ENCODE results near the gene MFSD11. TPM values are rescaled to one million over a fixed set of nuclear protein-coding genes. Genes with fewer than 3 reads are reported as not detected.
"Not testable (repeated sequence)": the region's sequence is repeated elsewhere in the genome, so short reads cannot be mapped to it uniquely, and the experiment has no call there.

MFSD11 gene
- total RNA-seq: 10 to 100 TPM; 28.5 to 29.1 TPM

- peaks cover 37% of the 10 kb centered on the region for H3K4me1 Mint-ChIP-seq
- DNase-seq: peak; percentile 96
These were observed at the start of gene MFSD11 for GRCh38 chr17:76737676-76738467. Gene MFSD11 (plus strand): TSS chr17:76738119. CDS start chr17:76738353, 234 bp downstream.

GRCh38 chr17:76688165-76688622 lies 49.7 kb upstream of the MFSD11 start:
- H3K4me3 Mint-ChIP-seq: no peak overlapping the region
- POLR2A ChIA-PET: no interaction called here

More at GRCh38 chr17:76737676-76738467, at the start of gene MFSD11:
- peak within 1 kb of the TSS; percentile 96 for H3K4me3 Mint-ChIP-seq
- peaks cover 38% of the 10 kb centered on the region for H3K36me3 Mint-ChIP-seq
- peak within 1 kb of the TSS; percentile 99 for H3K27ac Mint-ChIP-seq
- no peaks in the 10 kb centered on the region for H3K27me3 Mint-ChIP-seq
- POLR2A ChIA-PET: interaction anchor here (0.5 to 5.2 kb wide), 17 partner anchors 11 to 1616 kb away, joined by 3 to 100 read pairs (median 4); partner anchors contain the start of genes JMJD6, METTL23 and SEC14L1
- no peaks in the 10 kb centered on the region for H3K9me3 Mint-ChIP-seq
- ATAC-seq (ENCODE audit: low read depth): peak; percentile 51

GRCh38 chr17:76689859-76690258 lies 48.1 kb upstream of the MFSD11 start:
- no peaks in the 10 kb centered on the region for H3K4me1 Mint-ChIP-seq
- POLR2A ChIA-PET: no interaction called here
- no peak overlapping the region for H3K4me3 Mint-ChIP-seq
- H3K36me3 Mint-ChIP-seq: no peaks in the 10 kb centered on the region
- DNase-seq (no peak), ATAC-seq (ENCODE audit: low read depth) (no peak)
- no peak overlapping the region for H3K27ac Mint-ChIP-seq
- H3K9me3 Mint-ChIP-seq: no peaks in the 10 kb centered on the region
- H3K27me3 Mint-ChIP-seq: no peaks in the 10 kb centered on the region

More at GRCh38 chr17:76688165-76688622, 49.7 kb upstream of the MFSD11 start:
- H3K27me3 Mint-ChIP-seq: no peaks in the 10 kb centered on the region
- no peaks in the 10 kb centered on the region for H3K36me3 Mint-ChIP-seq
- no peaks in the 10 kb centered on the region for H3K4me1 Mint-ChIP-seq
- DNase-seq: no peak
- ATAC-seq (ENCODE audit: low read depth): no peak
- H3K9me3 Mint-ChIP-seq: no peaks in the 10 kb centered on the region
- no peak overlapping the region for H3K27ac Mint-ChIP-seq

- Mint-ChIP-seq H3K4me3 (no peak overlapping the region), H3K36me3 (peaks cover 2% of the 10 kb centered on the region), H3K4me1 (peaks cover 6% of the 10 kb centered on the region), H3K27me3 (no peaks in the 10 kb centered on the region), H3K9me3 (no peaks in the 10 kb centered on the region), H3K27ac (no peak overlapping the region)
- DNase-seq (no peak), ATAC-seq (ENCODE audit: low read depth) (no peak)
- POLR2A ChIA-PET: interaction anchor here (0.5 kb wide), 1 partner anchor 12 kb away, joined by 4 read pairs; no protein-coding TSS in a partner anchor
These were observed 47.2 kb upstream of the MFSD11 start for GRCh38 chr17:76690596-76691280.

- Mint-ChIP-seq H3K4me1 (peaks cover 10% of the 10 kb centered on the region), H3K9me3 (no peaks in the 10 kb centered on the region), H3K27me3 (no peaks in the 10 kb centered on the region), H3K36me3 (peaks cover 2% of the 10 kb centered on the region), H3K4me3 (no peak overlapping the region), H3K27ac (no peak overlapping the region)
- no peak for DNase-seq
- POLR2A ChIA-PET: no interaction called here
- ATAC-seq (ENCODE audit: low read depth): no peak
These were observed 46.3 kb upstream of the MFSD11 start for GRCh38 chr17:76691379-76692191.

- POLR2A ChIA-PET: no interaction called here
- H3K27ac Mint-ChIP-seq: no peak overlapping the region
These were observed 42.7 kb upstream of the MFSD11 start for GRCh38 chr17:76695059-76695831.

GRCh38 chr17:76696763-76697701 lies 40.9 kb upstream of the MFSD11 start:
- POLR2A ChIA-PET: interaction anchor here (0.7 kb wide), 1 partner anchor 131 kb away, joined by 3 read pairs; no protein-coding TSS in a partner anchor
- Mint-ChIP-seq H3K9me3 (no peaks in the 10 kb centered on the region), H3K27me3 (no peaks in the 10 kb centered on the region), H3K4me3 (no peak overlapping the region), H3K36me3 (peaks cover 2% of the 10 kb centered on the region), H3K4me1 (peaks cover 11% of the 10 kb centered on the region), H3K27ac (no peak overlapping the region)
- ATAC-seq (ENCODE audit: low read depth) (no peak), DNase-seq (no peak)

More at GRCh38 chr17:76695059-76695831, 42.7 kb upstream of the MFSD11 start:
- DNase-seq (no peak), ATAC-seq (ENCODE audit: low read depth) (no peak)
- Mint-ChIP-seq H3K4me1 (peaks cover 11% of the 10 kb centered on the region), H3K27me3 (no peaks in the 10 kb centered on the region), H3K36me3 (peaks cover 2% of the 10 kb centered on the region), H3K9me3 (no peaks in the 10 kb centered on the region), H3K4me3 (no peak overlapping the region)

GRCh38 chr17:76697702-76698465 lies 40.0 kb upstream of the MFSD11 start:
- POLR2A ChIA-PET: interaction anchor here (0.7 kb wide), 1 partner anchor 132 kb away, joined by 3 read pairs; no protein-coding TSS in a partner anchor
- Mint-ChIP-seq H3K27ac (no peak overlapping the region), H3K4me1 (peaks cover 13% of the 10 kb centered on the region), H3K9me3 (no peaks in the 10 kb centered on the region), H3K4me3 (no peak overlapping the region), H3K36me3 (peaks cover 2% of the 10 kb centered on the region), H3K27me3 (no peaks in the 10 kb centered on the region)
- DNase-seq: no peak
- no peak for ATAC-seq (ENCODE audit: low read depth)

GRCh38 chr17:76698466-76698977 lies 39.4 kb upstream of the MFSD11 start:
- H3K9me3 Mint-ChIP-seq; POLR2A ChIA-PET; ATAC-seq (ENCODE audit: low read depth); H3K36me3 Mint-ChIP-seq; H3K27me3 Mint-ChIP-seq; DNase-seq; H3K4me3 Mint-ChIP-seq; H3K27ac Mint-ChIP-seq: not testable (repeated sequence)
- H3K4me1 Mint-ChIP-seq: peaks cover 13% of the 10 kb centered on the region

GRCh38 chr17:76700270-76700616 lies 37.7 kb upstream of the MFSD11 start:
- H3K4me1 Mint-ChIP-seq: peaks cover 13% of the 10 kb centered on the region
- POLR2A ChIA-PET: no interaction called here
- H3K9me3 Mint-ChIP-seq: no peaks in the 10 kb centered on the region
- no peak for DNase-seq
- no peak overlapping the region for H3K27ac Mint-ChIP-seq
- H3K27me3 Mint-ChIP-seq: no peaks in the 10 kb centered on the region
- H3K36me3 Mint-ChIP-seq: peaks cover 2% of the 10 kb centered on the region
- ATAC-seq (ENCODE audit: low read depth): peak; percentile 16
- H3K4me3 Mint-ChIP-seq: no peak overlapping the region

Data from activated naive CD8-positive, alpha-beta T cell treated with anti-CD3 and anti-CD28 coated beads, Interleukin-2, amount 10 ng/mL, durations not matched to agents 7 days and 5 days (primary cell).